GM12872 (cell line): ENCODE results near the gene PHC2.

Source experiments
- TF ChIP-seq, protein P1 (sequence below): IDR thresholded peaks from 3 replicates; pipeline ENCODE4 v1.5.1; 2011; ENCODE audit warnings: low read depth, mild to moderate bottlenecking, low read length, moderate library complexity; ENCODE audit not compliant: insufficient read depth

The PHC2 gene

DNA sequence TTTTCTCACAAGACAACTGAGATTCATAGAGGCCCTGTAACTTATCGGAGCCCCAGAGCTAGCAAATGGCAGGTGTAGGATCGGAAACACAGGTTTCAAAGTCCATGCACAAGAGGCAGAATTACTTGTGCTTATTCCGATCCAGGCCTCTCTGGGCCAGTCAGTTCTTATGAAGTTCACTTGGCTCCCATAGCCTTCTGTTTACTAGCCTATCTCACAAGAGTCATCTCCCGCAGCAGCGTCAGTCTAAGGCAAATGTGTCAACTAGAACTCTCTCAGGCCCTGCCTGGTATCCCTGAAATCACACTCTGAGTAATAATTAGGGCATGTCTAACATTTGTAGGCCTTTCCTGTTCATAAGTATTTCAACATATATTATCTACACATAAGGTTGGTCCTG, 43.3 kb downstream of the PHC2 start:
- TF ChIP-seq, protein P1, sequence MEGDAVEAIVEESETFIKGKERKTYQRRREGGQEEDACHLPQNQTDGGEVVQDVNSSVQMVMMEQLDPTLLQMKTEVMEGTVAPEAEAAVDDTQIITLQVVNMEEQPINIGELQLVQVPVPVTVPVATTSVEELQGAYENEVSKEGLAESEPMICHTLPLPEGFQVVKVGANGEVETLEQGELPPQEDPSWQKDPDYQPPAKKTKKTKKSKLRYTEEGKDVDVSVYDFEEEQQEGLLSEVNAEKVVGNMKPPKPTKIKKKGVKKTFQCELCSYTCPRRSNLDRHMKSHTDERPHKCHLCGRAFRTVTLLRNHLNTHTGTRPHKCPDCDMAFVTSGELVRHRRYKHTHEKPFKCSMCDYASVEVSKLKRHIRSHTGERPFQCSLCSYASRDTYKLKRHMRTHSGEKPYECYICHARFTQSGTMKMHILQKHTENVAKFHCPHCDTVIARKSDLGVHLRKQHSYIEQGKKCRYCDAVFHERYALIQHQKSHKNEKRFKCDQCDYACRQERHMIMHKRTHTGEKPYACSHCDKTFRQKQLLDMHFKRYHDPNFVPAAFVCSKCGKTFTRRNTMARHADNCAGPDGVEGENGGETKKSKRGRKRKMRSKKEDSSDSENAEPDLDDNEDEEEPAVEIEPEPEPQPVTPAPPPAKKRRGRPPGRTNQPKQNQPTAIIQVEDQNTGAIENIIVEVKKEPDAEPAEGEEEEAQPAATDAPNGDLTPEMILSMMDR: no peak

DNA sequence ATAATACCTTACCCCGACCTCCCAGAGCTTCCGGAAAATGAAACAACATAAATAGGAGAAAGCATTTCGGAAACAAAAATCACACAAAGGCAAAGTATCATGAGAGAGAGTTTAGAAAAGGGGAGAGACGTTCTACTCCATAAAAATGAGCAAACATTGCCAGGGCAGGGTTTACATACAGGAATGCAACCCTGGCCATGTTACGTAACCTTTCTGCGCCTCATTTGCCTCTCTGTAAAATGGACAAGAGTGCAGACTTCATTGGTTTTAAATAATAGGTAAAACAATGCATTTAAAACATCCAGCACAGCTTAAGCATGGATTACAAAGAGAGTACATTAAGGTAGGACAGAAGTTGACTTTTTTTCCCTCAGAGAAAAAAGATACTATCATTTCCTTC, 45.6 kb downstream of the PHC2 start:
- TF ChIP-seq, protein P1: no peak

DNA sequence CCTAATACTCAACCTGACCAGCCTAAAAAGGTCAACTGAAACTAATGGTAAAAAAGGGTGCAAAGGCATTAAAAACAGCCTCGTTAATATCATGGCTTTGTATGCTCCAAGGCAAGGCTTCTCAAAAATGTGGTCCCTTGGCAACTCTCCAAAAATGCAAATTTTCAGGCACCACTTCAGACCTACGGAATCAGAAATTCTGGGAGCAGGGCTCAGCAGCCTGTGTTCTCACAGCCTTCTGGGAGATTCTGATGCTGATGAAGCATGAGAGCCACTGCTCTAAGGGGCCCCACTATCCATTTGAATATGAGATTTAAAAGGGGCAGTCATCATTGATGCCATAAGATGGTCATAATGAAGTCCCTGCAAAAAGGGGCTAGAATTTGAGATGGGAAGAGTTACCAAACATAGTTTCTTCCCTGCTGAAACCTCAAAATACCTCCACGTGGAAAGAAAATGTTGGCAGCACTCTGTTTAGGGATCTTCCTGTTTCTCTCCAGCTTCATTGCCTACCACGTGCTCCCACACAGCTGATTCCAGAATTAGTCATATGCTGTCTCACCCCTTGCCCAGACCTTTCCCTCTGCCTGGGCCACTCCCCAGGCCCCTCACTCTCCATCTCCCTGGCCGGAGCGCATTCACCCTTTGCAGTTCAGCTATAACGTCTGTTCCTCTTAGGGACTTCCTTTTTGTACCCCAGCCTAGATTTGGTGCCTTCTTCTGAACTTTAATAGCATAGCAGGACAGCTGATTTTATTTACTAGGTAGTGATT, 46.7 kb downstream of the PHC2 start:
- TF ChIP-seq, protein P1: no peak

DNA sequence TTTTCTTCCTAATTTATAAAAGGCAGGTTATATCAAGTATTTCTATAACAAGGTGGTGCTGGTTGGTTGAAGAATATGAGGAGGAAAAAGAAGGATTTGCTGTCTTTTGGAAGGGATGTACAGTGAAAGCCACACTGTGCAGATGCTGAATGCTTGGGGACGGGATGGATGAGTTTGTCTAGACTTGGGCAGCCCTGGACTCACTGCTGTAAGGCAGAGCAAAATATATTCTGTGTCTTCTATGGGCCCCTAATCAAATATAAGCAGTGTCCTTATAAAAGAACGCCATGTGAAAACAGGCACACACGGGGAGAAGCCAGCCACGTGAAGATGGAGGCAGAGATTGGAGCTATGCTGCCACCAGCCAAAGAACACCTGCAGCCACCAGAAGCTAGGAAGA, 47.4 kb downstream of the PHC2 start:
- TF ChIP-seq, protein P1: no peak

GRCh38 chr1:33382661-33383415, 48.1 kb downstream of the PHC2 start:
- TF ChIP-seq, protein P1: no peak

DNA sequence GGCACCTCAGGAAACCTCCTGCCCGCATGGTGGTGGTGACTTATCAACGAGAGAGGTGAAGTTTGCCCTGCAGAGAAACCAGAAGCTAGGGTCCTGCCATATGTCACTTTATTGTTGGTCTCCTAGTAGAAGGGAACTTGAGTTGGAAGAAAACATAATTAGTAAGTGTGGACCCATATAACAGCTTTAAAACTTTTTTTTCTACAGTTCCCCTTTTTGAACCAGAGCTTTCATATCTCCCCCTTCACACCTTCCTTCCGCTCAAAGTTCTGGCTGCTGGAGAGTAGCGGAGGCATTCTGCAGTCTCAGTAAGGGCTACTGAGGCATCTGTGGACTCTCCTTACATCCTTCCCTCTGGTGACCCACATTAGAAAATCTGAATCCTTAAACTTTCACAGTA, 48.9 kb downstream of the PHC2 start:
- TF ChIP-seq, protein P1: no peak

DNA sequence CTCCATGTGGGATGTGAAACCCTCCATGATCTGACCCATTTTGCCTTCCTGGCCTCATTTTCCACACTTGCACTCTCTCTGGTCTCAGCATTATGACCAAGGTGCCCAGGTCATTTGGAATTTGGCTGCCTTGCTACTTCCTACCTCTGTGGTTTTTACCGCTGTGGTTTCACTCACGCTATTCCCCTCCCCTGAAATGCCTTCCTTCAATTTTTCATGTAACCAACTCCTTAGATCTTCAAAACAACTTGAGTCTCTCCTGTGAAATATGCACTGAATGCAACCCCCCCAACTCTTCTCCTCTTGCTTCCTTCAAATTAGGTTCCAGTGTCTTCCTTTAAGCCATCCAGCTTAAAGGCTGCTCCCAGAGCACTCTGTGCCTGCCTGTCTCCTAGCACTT, 50.1 kb downstream of the PHC2 start:
- TF ChIP-seq, protein P1: no peak
